ENCODE measurements around the gene H3-3A.
A peak's percentile ranks its signal among the peaks of the same experiment; 100 is the strongest.

The H3-3A gene

DNA sequence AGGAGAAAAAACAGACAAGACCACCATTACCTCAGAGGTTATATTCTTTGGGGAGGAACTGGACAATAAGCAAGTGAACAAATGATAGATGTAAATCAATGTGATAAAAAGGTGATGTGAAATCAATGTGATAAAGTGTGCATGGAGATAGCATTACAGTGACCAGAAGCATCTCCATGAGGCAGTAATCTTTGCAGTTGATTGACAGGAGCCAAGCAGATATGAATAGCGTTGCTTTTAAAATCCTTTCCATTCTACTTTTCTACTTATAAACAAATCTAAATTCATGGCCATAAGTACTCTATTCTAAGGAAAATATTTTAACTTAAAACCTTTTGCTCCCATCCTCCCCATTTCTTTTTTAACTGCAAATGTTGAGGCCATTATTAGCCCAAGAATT, 2.8 kb upstream of the H3-3A start:
- Histone ChIP-seq H3K4me1 (ENCODE audit: control insufficient read depth, insufficient read depth, low read length) (peaks cover 9% of the 10 kb centered on the region), H3K9me3 (ENCODE audit: control insufficient read depth, low read length) (no peaks in the 10 kb centered on the region), H3K27me3 (ENCODE audit: control insufficient read depth, insufficient read depth, low read length) (no peaks in the 10 kb centered on the region), H3K4me3 (ENCODE audit: low read length) (no peak overlapping the region), H3K9ac (ENCODE audit: low read length) (no peak overlapping the region), H3K36me3 (ENCODE audit: control insufficient read depth, insufficient read depth, low read length) (no peaks in the 10 kb centered on the region)

DNA sequence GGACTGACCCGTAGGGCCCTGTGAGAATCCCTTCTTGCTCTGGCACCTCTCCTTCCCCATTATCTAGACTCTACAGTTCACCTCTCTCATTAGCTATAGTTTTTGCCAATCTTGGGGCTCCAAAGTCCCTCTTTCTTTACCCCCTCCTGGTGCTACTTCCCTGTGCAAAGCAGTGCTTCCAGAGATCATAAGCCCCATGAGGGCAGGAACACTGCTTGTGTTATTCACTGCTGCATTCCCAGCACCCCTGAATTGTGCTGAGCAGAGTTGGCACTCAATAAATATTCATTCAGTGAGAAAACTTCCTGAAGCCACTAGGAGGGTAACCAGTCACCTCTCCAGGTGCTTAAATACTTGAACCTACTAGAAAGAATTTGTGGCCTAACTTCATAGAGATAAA, 2.1 kb upstream of the H3-3A start:
- Histone ChIP-seq H3K9ac (ENCODE audit: low read length) (no peak overlapping the region), H3K27me3 (ENCODE audit: control insufficient read depth, insufficient read depth, low read length) (no peaks in the 10 kb centered on the region), H3K9me3 (ENCODE audit: control insufficient read depth, low read length) (no peaks in the 10 kb centered on the region), H3K36me3 (ENCODE audit: control insufficient read depth, insufficient read depth, low read length) (no peaks in the 10 kb centered on the region), H3K4me3 (ENCODE audit: low read length) (no peak overlapping the region), H3K4me1 (ENCODE audit: control insufficient read depth, insufficient read depth, low read length) (peaks cover 9% of the 10 kb centered on the region)

DNA sequence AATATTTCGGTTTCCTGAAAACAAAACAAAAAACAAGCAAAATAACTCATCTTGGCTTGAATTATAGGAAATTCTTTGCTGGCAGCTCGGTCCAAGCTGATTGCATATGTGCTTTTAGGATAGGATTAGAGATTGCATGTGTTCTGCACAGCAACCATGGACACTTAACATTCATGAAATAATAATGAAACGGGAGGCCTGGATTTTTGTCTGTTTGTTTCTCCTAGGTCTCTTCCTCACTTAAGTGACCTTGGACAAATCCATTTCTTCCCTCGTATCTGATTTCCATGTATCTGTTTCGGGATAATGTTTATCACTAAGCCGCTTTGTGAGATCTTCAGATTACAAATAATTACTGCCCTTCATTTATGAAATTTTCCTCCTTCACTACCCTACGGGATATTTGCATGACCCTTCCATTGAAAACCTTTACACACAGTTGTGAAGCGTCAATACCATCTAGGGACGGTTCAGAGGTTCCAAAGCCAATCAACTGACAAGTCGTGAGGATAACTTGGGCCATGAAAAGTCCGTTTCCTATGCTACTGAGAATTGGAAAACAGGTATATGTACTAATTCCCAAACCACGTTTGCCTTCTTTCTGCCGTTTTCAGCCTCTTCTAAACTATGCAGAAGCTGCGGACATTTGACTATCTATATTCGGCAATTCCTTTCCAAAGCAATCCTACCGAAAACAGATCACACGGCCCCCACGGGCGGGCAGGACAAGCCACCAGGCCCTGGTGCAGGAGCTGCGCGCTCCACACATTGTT, 1.3 kb upstream of the H3-3A start:
- Histone ChIP-seq H3K36me3 (ENCODE audit: control insufficient read depth, insufficient read depth, low read length) (peaks cover 4% of the 10 kb centered on the region), H3K4me3 (ENCODE audit: low read length) (peak overlapping the region; percentile 39), H3K9ac (ENCODE audit: low read length) (peak overlapping the region; percentile 96), H3K9me3 (ENCODE audit: control insufficient read depth, low read length) (no peaks in the 10 kb centered on the region), H3K4me1 (ENCODE audit: control insufficient read depth, insufficient read depth, low read length) (peaks cover 16% of the 10 kb centered on the region), H3K27me3 (ENCODE audit: control insufficient read depth, insufficient read depth, low read length) (no peaks in the 10 kb centered on the region)

DNA sequence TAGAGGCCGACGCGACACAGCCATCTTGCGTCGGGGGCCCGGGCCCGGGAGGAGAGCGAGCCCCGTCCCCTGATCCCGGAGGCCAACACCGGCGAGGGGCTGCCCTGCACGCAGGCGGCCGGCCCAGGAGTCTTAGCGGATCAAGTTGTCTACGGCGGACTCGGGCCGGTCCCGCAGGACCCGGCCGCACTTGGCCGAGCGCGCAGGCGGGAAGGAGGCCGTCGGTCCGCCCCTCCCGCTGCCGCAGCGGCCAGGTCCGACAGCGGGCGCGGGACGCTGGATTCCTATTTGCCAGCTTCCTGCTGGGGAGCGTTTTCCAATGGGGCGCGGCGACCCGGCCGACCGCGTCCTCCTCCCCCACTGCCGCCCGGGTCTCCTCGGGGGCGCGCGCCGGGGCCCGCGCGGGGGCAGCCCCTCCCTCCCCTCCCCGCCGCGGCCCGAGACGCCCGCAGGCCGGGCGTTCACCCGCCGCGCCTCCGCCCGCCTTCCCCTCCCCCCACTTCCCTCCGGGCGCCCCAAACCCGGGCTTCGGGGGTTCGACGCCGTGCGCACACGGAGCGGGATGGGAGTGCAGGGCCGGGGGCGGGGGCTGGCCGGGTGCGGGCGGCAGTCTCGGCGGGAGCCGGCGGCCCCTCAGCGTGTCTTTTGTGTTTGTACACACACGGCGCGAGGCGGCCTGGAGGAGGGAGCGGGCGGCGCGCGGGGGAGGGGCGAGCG, 517 bp upstream of the H3-3A start:
- Histone ChIP-seq H3K4me3 (ENCODE audit: low read length) (peak overlapping the region; percentile 39), H3K4me1 (ENCODE audit: control insufficient read depth, insufficient read depth, low read length) (peaks cover 21% of the 10 kb centered on the region), H3K9me3 (ENCODE audit: control insufficient read depth, low read length) (no peaks in the 10 kb centered on the region), H3K9ac (ENCODE audit: low read length) (peak overlapping the region; percentile 96), H3K36me3 (ENCODE audit: control insufficient read depth, insufficient read depth, low read length) (peaks cover 8% of the 10 kb centered on the region), H3K27me3 (ENCODE audit: control insufficient read depth, insufficient read depth, low read length) (no peaks in the 10 kb centered on the region)

DNA sequence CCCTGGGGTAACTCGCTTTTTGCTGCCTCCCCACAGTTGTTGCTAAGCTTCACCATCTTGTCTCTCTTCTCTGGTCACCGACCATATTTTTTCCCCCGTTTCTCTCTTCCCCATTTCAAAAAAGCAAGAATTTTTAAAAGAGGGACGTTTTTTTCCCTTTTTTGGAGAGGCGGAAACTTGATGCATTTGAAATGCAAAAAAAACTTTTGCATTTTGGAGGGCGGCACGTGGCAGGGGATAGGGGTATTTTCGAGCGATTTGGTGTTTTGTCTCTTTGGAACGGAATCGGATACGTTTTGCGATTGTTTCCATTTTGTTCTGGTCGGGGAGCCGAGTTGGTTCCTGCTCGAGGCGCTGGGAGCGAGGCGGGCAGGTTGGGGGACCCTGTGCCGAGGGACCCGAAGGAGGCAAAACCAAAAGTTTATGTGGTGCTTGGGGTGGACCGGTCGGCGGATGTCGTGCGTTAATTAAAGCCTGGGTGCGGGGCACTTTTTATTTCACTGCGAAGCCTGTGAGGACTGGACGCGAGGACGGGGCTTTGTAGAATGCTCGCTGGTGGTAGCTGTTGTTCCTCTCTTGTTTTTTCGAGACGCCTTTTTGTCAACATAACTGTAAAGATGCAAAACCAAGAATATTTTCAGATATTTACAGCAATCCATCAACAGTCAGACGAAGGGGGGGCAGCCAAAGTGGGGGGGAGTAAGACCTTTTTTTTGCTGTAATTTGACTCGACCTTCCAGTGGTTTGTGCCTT, 884 bp downstream of the H3-3A start:
- no peaks in the 10 kb centered on the region for H3K9me3 ChIP-seq (ENCODE audit: control insufficient read depth, low read length)
- H3K36me3 ChIP-seq (ENCODE audit: control insufficient read depth, insufficient read depth, low read length): peaks cover 8% of the 10 kb centered on the region
- peak overlapping the region; percentile 72 for H3K4me3 ChIP-seq (ENCODE audit: low read length)
- peaks cover 21% of the 10 kb centered on the region for H3K4me1 ChIP-seq (ENCODE audit: control insufficient read depth, insufficient read depth, low read length)
- H3K27me3 ChIP-seq (ENCODE audit: control insufficient read depth, insufficient read depth, low read length): no peaks in the 10 kb centered on the region
- peak overlapping the region; percentile 98 for H3K9ac ChIP-seq (ENCODE audit: low read length)

DNA sequence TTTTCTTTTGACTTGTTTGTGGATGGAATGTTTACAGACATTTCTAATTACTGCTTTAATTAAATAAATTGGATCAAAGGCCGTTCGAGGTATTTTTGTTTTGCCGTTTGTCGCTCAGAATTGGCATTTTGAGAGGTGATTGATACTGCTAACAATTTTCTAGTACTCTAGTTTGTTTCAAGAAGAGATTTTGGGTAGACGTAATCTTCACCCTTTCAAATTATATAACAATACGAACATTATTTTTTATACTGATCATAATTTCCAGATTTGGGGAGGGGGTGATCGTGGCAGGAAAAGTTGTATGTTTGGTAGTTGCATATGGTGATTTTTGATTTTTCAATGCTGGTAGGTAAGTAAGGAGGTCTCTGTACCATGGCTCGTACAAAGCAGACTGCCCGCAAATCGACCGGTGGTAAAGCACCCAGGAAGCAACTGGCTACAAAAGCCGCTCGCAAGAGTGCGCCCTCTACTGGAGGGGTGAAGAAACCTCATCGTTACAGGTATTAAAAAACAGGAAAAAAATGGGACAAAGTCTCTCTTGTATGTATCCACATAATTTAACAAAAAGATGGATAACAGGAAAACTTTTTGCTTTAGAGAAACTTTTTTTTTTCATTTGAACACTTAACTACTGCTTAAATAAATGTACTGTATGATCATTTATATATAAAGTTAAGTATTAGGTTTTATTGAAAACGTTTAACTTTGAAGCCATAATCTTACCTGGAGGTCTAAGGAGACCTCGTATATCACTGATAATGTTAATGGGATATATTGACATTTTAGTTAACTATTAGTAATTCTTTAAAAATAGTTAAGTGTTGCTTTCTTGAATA, 1.7 kb downstream of the H3-3A start:
- H3K4me3 ChIP-seq (ENCODE audit: low read length): peak overlapping the region; percentile 72
- peak overlapping the region; percentile 98 for H3K9ac ChIP-seq (ENCODE audit: low read length)
- H3K27me3 ChIP-seq (ENCODE audit: control insufficient read depth, insufficient read depth, low read length): no peaks in the 10 kb centered on the region
- no peaks in the 10 kb centered on the region for H3K9me3 ChIP-seq (ENCODE audit: control insufficient read depth, low read length)
- peaks cover 8% of the 10 kb centered on the region for H3K36me3 ChIP-seq (ENCODE audit: control insufficient read depth, insufficient read depth, low read length)
- H3K4me1 ChIP-seq (ENCODE audit: control insufficient read depth, insufficient read depth, low read length): peaks cover 21% of the 10 kb centered on the region

DNA sequence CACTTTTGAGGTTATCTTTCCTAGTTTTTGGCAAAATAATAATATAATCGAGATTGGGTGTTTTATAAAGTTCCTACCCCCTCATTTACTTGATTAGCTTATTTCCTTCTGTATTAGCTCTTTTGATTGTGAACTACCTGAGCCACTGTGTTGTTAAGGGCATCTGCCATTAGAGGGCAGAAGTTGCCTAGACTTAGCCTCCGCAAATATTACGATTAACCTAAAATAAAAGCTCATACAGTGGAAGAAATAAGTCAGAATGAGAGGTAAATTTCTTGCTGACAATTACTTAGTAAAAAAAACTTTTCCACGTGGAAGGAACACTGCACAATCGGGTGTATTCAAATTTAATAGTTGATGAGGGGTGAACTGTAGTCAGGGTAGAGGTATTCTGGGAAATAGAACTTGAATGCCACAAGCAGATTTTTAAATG, 2.3 kb downstream of the H3-3A start:
- peak overlapping the region; percentile 31 for H3K4me3 ChIP-seq (ENCODE audit: low read length)
- peaks cover 21% of the 10 kb centered on the region for H3K4me1 ChIP-seq (ENCODE audit: control insufficient read depth, insufficient read depth, low read length)
- H3K9me3 ChIP-seq (ENCODE audit: control insufficient read depth, low read length): no peaks in the 10 kb centered on the region
- H3K9ac ChIP-seq (ENCODE audit: low read length): peak overlapping the region; percentile 98
- H3K27me3 ChIP-seq (ENCODE audit: control insufficient read depth, insufficient read depth, low read length): no peaks in the 10 kb centered on the region
- peaks cover 8% of the 10 kb centered on the region for H3K36me3 ChIP-seq (ENCODE audit: control insufficient read depth, insufficient read depth, low read length)

DNA sequence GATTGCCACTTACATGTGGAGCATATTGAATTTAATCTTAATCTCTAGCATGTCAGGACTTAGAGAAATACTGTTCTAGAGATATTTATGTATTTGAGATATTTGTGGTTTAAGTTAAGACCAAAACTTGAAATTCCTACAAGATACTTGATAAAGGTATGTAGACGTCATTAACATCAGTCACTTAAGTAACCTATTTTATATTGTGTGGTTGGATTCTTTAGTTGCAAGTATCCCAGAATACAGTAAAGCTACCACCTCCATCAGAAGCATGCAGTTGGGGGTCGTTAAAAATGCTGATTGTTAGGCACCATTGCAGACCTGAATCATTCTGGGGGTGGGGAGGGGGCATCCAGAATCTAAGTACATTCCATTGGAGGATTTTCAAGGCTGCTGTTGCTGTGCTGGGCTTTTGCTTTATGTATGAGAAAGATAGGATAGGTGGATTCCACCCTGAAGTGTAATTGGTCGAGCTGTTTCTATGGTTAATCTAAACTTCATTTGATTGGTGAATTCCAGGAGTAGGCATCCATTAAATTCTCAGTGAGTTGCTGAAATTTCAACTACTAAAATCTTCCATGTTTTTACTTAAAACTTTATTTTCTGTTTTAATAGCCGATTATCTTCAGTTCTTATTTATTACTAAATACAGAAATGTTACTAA, 4.0 kb downstream of the H3-3A start:
- Histone ChIP-seq H3K36me3 (ENCODE audit: control insufficient read depth, insufficient read depth, low read length) (peaks cover 8% of the 10 kb centered on the region), H3K4me3 (ENCODE audit: low read length) (no peak overlapping the region), H3K27me3 (ENCODE audit: control insufficient read depth, insufficient read depth, low read length) (no peaks in the 10 kb centered on the region), H3K9me3 (ENCODE audit: control insufficient read depth, low read length) (no peaks in the 10 kb centered on the region), H3K4me1 (ENCODE audit: control insufficient read depth, insufficient read depth, low read length) (peaks cover 13% of the 10 kb centered on the region), H3K9ac (ENCODE audit: low read length) (no peak overlapping the region)

DNA sequence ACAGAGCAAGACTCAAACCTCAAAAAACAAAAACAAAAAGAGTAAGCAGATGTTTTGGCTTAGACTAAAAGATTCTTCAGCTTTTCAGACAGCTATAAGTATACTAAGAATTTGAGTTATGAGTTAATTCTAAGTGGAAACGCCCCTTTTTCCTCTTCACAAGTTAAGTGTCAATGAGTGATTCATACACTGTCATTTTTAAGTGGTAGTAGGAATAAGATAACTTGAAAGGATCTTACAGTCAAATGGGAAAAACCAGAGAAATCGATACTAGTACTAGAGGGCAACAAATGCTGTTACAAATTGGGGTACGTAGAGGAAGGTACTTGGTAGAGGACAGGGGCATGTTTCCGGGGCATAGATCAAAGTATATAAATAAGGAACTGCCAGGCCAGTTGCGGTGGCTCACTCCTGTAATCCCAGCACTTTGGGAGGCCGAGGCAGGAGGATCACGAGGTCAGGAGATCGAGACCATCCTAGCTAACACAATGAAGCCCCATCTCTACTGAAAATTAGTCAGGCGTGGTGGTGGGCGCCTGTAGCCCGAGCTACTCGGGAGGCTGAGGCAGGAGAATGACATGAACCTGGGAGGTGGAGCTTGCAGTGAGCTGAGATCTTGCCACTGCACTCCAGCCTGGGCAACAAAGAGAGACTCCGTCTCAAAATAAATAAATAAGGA, 7.4 kb downstream of the H3-3A start:
- Histone ChIP-seq H3K9ac (ENCODE audit: low read length) (no peak overlapping the region), H3K4me3 (ENCODE audit: low read length) (no peak overlapping the region), H3K9me3 (ENCODE audit: control insufficient read depth, low read length) (no peaks in the 10 kb centered on the region), H3K27me3 (ENCODE audit: control insufficient read depth, insufficient read depth, low read length) (no peaks in the 10 kb centered on the region), H3K36me3 (ENCODE audit: control insufficient read depth, insufficient read depth, low read length) (peaks cover 8% of the 10 kb centered on the region), H3K4me1 (ENCODE audit: control insufficient read depth, insufficient read depth, low read length) (peaks cover 13% of the 10 kb centered on the region)

DNA sequence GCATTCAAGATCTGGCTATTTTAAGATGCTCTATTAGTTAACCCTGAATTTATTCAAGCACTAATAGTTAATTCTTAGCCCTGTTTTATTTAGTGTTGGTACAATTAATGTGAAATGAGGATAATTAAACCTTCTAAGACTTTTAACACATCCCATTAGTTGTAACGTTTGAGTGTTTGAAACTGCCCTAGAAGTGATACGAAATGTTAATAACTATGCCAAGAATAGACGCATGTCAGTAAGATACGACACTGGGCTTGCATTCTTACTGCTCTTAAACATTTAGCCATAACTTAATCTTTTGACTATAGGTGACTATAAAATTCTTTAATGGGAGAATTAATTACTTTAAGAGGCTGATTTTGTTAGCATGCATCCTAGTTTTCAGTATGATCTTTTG, 9.8 kb downstream of the H3-3A start:
- Histone ChIP-seq H3K9ac (ENCODE audit: low read length) (no peak overlapping the region), H3K4me3 (ENCODE audit: low read length) (no peak overlapping the region), H3K36me3 (ENCODE audit: control insufficient read depth, insufficient read depth, low read length) (no peaks in the 10 kb centered on the region), H3K27me3 (ENCODE audit: control insufficient read depth, insufficient read depth, low read length) (no peaks in the 10 kb centered on the region), H3K9me3 (ENCODE audit: control insufficient read depth, low read length) (no peaks in the 10 kb centered on the region), H3K4me1 (ENCODE audit: control insufficient read depth, insufficient read depth, low read length) (no peaks in the 10 kb centered on the region)
